Activated CD4-positive, alpha-beta memory T cell treated with anti-CD3 and anti-CD28 coated beads for 36 hours (primary cell): ENCODE measurements around the gene ARHGEF17. TPM values are rescaled to one million over a fixed set of nuclear protein-coding genes. Genes with fewer than 3 reads are reported as not detected.

Source experiments
- CTCF ChIA-PET: fragments of 350-600 bp; sonication (Branson Sonifier 250); formaldehyde crosslinking; loops from one replicate; lab custom pipeline; 2021; ENCODE audit warnings: antibody characterized with exemption, inconsistent platforms; lab: Charles Lee
- POLR2A ChIA-PET: fragments of 350-600 bp; sonication (Branson Sonifier 250); formaldehyde crosslinking; loops from one replicate; lab custom pipeline; 2021; ENCODE audit warnings: antibody characterized with exemption; lab: Charles Lee
- DNase-seq: peaks from one replicate; pipeline ENCODE4 v3.0.0-alpha.2; 2020
- H3K27ac Mint-ChIP-seq: one replicate; pipeline ENCODE4 v1.8.0; 2021; ENCODE audit warnings: mixed read lengths
- H3K27me3 Mint-ChIP-seq: one replicate; pipeline ENCODE4 v1.8.0; 2021; ENCODE audit warnings: mixed read lengths
- H3K36me3 Mint-ChIP-seq: one replicate; pipeline ENCODE4 v1.8.0; 2021; ENCODE audit warnings: mixed read lengths
- H3K4me1 Mint-ChIP-seq: one replicate; pipeline ENCODE4 v1.8.0; 2021; ENCODE audit warnings: low read depth, mixed read lengths
- H3K4me3 Mint-ChIP-seq: one replicate; pipeline ENCODE4 v1.8.0; 2021; ENCODE audit warnings: mild to moderate bottlenecking, mixed read lengths
- H3K9me3 Mint-ChIP-seq: one replicate; pipeline ENCODE4 v1.8.0; 2021; ENCODE audit warnings: mixed read lengths
- intact Hi-C: fragments of 100-400 bp; cut with micrococcal nuclease; formaldehyde crosslinking; loops from one replicate; pipeline ENCODE4 v1.15.1; 2023
- total RNA-seq, 2 experiments: library from RNA; stranded (reverse); gene quantifications; one replicate each; pipeline ENCODE4 v1.2.3, GENCODE V29; 2021

ARHGEF17 gene
- total RNA-seq, 2 experiments from 2014 or later: 0.07 TPM; not detected in 1

DNA sequence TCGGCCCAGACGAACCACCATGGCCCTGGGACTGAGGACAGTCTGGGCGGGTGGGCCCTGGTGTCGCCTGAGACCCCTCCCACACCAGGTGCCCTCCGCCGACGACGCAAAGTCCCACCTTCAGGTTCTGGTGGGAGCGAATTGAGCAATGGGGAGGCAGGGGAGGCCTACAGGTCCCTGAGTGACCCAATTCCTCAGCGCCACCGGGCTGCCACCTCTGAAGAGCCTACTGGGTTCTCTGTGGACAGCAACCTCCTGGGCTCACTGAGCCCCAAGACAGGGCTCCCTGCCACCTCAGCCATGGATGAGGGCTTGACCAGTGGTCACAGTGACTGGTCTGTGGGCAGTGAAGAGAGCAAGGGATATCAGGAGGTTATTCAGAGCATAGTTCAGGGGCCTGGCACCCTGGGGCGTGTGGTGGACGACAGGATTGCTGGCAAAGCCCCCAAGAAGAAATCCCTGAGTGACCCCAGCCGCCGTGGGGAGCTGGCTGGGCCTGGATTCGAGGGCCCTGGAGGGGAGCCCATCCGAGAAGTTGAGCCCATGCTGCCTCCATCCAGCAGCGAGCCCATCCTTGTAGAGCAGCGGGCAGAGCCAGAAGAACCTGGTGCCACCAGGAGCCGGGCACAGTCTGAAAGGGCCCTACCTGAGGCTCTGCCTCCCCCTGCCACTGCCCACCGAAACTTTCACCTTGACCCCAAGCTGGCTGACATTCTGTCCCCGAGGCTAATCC, 2.8 kb downstream of the ARHGEF17 start:
- ChIA-PET CTCF (interaction anchor here (0.9 to 1.2 kb wide), 2 partner anchors 25 to 50 kb away, joined by 3 read pairs; no protein-coding TSS in a partner anchor), POLR2A (no interaction called here)
- no peak for DNase-seq
- Mint-ChIP-seq H3K27me3 (peaks cover 5% of the 10 kb centered on the region), H3K36me3 (no peaks in the 10 kb centered on the region), H3K9me3 (no peaks in the 10 kb centered on the region), H3K4me3 (no peak overlapping the region), H3K27ac (no peak overlapping the region), H3K4me1 (peaks cover 6% of the 10 kb centered on the region)
- intact Hi-C loops: no loop called here

- intact Hi-C loops: no loop called here
- ChIA-PET CTCF (interaction anchor here (0.9 to 1.2 kb wide), 2 partner anchors 25 to 49 kb away, joined by 3 read pairs; no protein-coding TSS in a partner anchor), POLR2A (no interaction called here)
- Mint-ChIP-seq H3K9me3 (no peaks in the 10 kb centered on the region), H3K36me3 (no peaks in the 10 kb centered on the region), H3K4me1 (peaks cover 6% of the 10 kb centered on the region), H3K27ac (no peak overlapping the region), H3K4me3 (no peak overlapping the region), H3K27me3 (peaks cover 5% of the 10 kb centered on the region)
- no peak for DNase-seq
These were observed 3.4 kb downstream of the ARHGEF17 start for GRCh38 chr11:73311394-73311869.

DNA sequence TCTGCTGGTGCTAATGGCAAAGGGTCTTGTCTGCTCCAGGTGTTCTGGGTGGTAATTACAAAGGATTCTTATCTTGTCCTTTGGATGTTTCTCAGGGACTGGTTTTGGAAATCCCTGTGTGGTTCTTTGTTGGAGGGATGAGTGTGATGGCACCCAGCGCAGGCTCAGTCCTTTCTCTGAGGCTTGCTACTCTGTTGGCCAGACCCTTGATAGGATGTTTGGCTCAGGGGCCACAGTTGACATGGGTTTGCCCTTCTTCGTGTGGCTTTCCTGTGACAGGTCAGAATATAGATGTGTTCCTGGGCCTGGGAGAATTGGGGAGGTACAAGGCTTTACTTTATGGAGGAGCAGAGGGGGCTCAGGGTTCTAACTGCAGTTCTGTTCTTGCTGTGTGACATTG, 4.0 kb downstream of the ARHGEF17 start:
- H3K4me1 Mint-ChIP-seq: peaks cover 3% of the 10 kb centered on the region
- H3K9me3 Mint-ChIP-seq: no peaks in the 10 kb centered on the region
- H3K27ac Mint-ChIP-seq: no peak overlapping the region

DNA sequence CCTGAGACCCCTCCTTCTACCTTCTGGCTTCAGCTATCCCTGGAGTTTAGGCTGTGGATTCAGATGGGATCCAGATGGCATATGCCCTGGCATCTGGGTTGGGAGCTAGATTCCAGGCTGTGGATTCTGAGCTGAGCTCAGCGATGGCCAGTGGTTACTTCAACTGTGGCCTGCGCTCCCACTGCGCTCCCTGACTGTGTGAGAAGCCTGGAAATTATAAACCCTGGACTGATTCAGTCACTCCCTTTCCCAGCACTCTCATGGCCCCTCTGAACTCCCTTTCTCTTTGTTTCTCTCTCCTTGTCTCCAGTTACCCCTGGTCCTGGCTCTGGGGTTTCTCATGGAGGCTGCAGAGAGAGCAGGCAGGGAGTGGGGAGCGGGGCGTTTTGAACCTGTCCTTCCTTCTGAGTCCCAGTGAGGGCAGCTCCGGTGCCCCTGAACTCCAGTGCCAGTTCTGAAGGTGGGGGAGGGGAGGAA, 4.8 kb downstream of the ARHGEF17 start:
- Mint-ChIP-seq H3K4me1 (no peaks in the 10 kb centered on the region), H3K27me3 (no peaks in the 10 kb centered on the region), H3K9me3 (no peaks in the 10 kb centered on the region), H3K4me3 (no peak overlapping the region), H3K36me3 (no peaks in the 10 kb centered on the region), H3K27ac (no peak overlapping the region)
- intact Hi-C loops: no loop called here
- CTCF ChIA-PET: interaction anchor here (0.9 to 2.0 kb wide), 4 partner anchors 22 to 309 kb away, joined by 3 to 5 read pairs (median 3); no protein-coding TSS in a partner anchor
- DNase-seq: no peak
- POLR2A ChIA-PET: no interaction called here

More for the DNA sequence above, 4.0 kb downstream of the ARHGEF17 start:
- no peak overlapping the region for H3K4me3 Mint-ChIP-seq
- no peak for DNase-seq
- ChIA-PET POLR2A (no interaction called here), CTCF (interaction anchor here (2.0 kb wide), 1 partner anchor 23 kb away, joined by 5 read pairs; no protein-coding TSS in a partner anchor)
- peaks cover 3% of the 10 kb centered on the region for H3K27me3 Mint-ChIP-seq
- H3K36me3 Mint-ChIP-seq: no peaks in the 10 kb centered on the region
- intact Hi-C loops: no loop called here

DNA sequence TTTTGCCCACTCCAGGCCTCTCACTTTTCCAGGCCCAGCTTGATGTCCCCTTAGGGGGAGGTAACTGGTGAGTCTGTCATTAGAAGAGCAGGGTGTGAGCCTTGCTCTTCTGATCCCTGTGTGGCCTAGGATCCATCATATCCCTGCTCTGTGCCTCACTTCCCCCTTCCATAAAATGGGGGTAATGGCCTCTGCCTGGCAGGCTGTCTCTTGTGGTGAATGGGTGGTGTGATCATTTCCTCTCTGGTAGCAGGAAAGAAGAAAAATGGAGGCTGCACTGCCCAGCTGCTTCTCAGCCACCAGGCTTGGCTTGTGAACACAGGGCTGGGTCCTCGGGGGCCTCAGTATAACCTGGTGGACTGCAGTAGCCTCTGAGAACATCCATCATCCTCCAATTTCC, 5.6 kb downstream of the ARHGEF17 start:
- no peak overlapping the region for H3K27ac Mint-ChIP-seq
- DNase-seq: no peak
- H3K4me1 Mint-ChIP-seq: no peaks in the 10 kb centered on the region
- POLR2A ChIA-PET: no interaction called here
- H3K9me3 Mint-ChIP-seq: no peaks in the 10 kb centered on the region
- intact Hi-C loops: no loop called here
- H3K4me3 Mint-ChIP-seq: no peak overlapping the region
- no peaks in the 10 kb centered on the region for H3K36me3 Mint-ChIP-seq
- CTCF ChIA-PET: interaction anchor here (0.9 to 2.0 kb wide), 4 partner anchors 22 to 308 kb away, joined by 3 to 5 read pairs (median 3); no protein-coding TSS in a partner anchor
- no peaks in the 10 kb centered on the region for H3K27me3 Mint-ChIP-seq

DNA sequence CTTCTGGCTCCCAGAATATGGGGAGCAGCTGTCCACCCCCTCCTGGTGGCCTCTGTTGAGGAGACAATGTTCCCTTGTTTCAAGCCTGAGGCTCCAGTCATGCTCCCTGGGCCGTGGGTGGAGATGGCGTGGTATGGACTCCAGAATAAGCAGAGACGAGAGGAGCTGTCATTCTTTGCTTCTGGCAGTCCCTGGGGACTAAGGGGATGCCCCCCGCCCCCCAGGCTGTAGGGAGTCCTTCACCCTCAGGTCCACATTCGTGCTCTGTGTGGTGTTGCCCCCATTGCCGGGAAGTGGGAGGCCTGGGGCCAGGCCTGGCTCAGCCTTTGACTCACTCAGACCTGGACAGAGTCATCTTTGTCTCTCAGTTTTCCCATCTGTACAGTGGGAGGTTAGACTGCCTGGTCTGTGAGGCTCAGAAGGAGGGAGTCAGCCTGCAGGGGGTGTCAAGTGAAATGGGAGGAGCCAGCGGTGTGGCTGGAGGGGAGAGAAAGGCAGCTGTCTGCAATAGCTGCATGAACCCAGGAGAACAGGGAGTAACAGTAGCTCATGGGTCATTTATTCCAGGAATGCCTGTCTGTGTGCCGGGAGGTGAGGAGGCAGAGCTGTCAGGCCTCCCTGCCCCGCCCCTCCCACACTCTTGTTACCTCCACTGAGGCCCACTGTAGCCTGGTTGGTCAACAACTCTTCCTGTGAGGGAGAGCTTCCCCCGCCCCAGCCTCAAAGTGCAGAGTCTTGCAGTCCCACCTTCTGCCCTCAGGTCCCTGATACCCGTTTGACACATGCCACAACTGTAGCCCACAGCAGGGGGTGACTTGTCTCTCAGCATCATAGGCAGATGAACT, 6.3 kb downstream of the ARHGEF17 start:
- no peaks in the 10 kb centered on the region for H3K4me1 Mint-ChIP-seq
- intact Hi-C loops: no loop called here
- CTCF ChIA-PET: interaction anchor here (1.0 to 1.5 kb wide), 3 partner anchors 8 to 23 kb away, joined by 3 to 4 read pairs (median 3); no protein-coding TSS in a partner anchor
- H3K9me3 Mint-ChIP-seq: no peaks in the 10 kb centered on the region
- H3K27me3 Mint-ChIP-seq: no peaks in the 10 kb centered on the region
- H3K36me3 Mint-ChIP-seq: no peaks in the 10 kb centered on the region
- no peak overlapping the region for H3K4me3 Mint-ChIP-seq
- H3K27ac Mint-ChIP-seq: no peak overlapping the region
- POLR2A ChIA-PET: no interaction called here
- DNase-seq: no peak

- H3K27me3 Mint-ChIP-seq: no peaks in the 10 kb centered on the region
- DNase-seq: no peak
- H3K4me3 Mint-ChIP-seq: no peak overlapping the region
- CTCF ChIA-PET: interaction anchor here (1.0 to 1.3 kb wide), 2 partner anchors 9 to 22 kb away, joined by 3 to 4 read pairs; no protein-coding TSS in a partner anchor
- POLR2A ChIA-PET: no interaction called here
- intact Hi-C loops: no loop called here
- H3K4me1 Mint-ChIP-seq: no peaks in the 10 kb centered on the region
- no peaks in the 10 kb centered on the region for H3K36me3 Mint-ChIP-seq
- no peak overlapping the region for H3K27ac Mint-ChIP-seq
- no peaks in the 10 kb centered on the region for H3K9me3 Mint-ChIP-seq
These were observed 7.4 kb downstream of the ARHGEF17 start for GRCh38 chr11:73315293-73316020.

GRCh38 chr11:73316422-73316821, 8.3 kb downstream of the ARHGEF17 start:
- ChIA-PET POLR2A (no interaction called here), CTCF (no interaction called here)
- Mint-ChIP-seq H3K27me3 (no peaks in the 10 kb centered on the region), H3K4me3 (no peak overlapping the region), H3K4me1 (peaks cover under 1% of the 10 kb centered on the region), H3K9me3 (no peaks in the 10 kb centered on the region), H3K27ac (no peak overlapping the region), H3K36me3 (no peaks in the 10 kb centered on the region)
- no peak for DNase-seq
- intact Hi-C loops: no loop called here

- Mint-ChIP-seq H3K27ac (no peak overlapping the region), H3K4me3 (no peak overlapping the region), H3K27me3 (no peaks in the 10 kb centered on the region), H3K4me1 (peaks cover 6% of the 10 kb centered on the region), H3K9me3 (no peaks in the 10 kb centered on the region), H3K36me3 (no peaks in the 10 kb centered on the region)
- POLR2A ChIA-PET: no interaction called here
- no peak for DNase-seq
- CTCF ChIA-PET: interaction anchor here (0.7 to 0.8 kb wide), 2 partner anchors 10 to 18 kb away, joined by 4 to 5 read pairs; no protein-coding TSS in a partner anchor
- intact Hi-C loops: no loop called here
These were observed 9.3 kb downstream of the ARHGEF17 start for GRCh38 chr11:73317373-73317772.

- Mint-ChIP-seq H3K4me1 (peaks cover 6% of the 10 kb centered on the region), H3K9me3 (no peaks in the 10 kb centered on the region), H3K27me3 (no peaks in the 10 kb centered on the region), H3K4me3 (no peak overlapping the region), H3K36me3 (no peaks in the 10 kb centered on the region), H3K27ac (no peak overlapping the region)
- DNase-seq: no peak
- ChIA-PET POLR2A (no interaction called here), CTCF (interaction anchor here (0.7 to 0.8 kb wide), 2 partner anchors 10 to 18 kb away, joined by 4 to 5 read pairs; no protein-coding TSS in a partner anchor)
- intact Hi-C loops: no loop called here
These were observed 9.7 kb downstream of the ARHGEF17 start for GRCh38 chr11:73317803-73318202.

DNA sequence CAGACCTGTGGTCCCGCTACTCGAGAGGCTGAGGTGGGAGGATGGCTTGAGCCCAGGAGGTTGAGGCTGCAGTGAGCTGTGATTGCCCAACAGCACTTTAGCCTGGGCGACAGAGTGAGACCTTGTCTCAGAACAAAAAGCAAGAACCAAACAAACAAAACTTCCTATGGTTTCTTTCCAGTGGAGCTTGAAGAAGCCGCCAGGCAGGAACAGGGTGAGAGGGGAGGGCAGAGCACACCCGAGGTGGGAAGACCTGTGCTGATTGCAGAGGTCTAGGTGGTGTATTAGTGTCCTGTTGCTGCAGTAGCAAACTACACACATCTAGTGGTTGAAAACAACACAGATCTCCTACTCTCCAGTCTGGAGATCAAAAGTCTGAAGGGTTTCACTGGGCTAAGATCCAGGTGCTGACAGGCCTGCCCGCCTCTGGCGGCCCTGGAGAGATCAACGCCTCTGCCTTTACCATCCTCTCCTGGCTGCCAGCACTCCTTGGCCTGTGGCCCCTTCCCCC, 10.5 kb downstream of the ARHGEF17 start:
- ChIA-PET CTCF (interaction anchor here (0.6 kb wide), 1 partner anchor 29 kb away, joined by 4 read pairs; no protein-coding TSS in a partner anchor), POLR2A (interaction anchor here (0.6 kb wide), 1 partner anchor 13 kb away, joined by 3 read pairs; no protein-coding TSS in a partner anchor)
- no peak for DNase-seq
- intact Hi-C loops: no loop called here
- Mint-ChIP-seq H3K4me3 (no peak overlapping the region), H3K9me3 (no peaks in the 10 kb centered on the region), H3K36me3 (no peaks in the 10 kb centered on the region), H3K27me3 (no peaks in the 10 kb centered on the region), H3K27ac (no peak overlapping the region), H3K4me1 (peaks cover 6% of the 10 kb centered on the region)
